Suprapubic skin (tissue), 4 donors: Measurements from ENCODE around the gene CACYBP.

Source experiments
- EP300 ChIP-seq: sonication (generic); formaldehyde crosslinking; IDR thresholded peaks from one replicate; pipeline ENCODE4 v1.6.1; 2017; ENCODE audit warnings: antibody characterized with exemption
- POLR2A ChIP-seq, 2 donors: fragments of 450-650 bp; IDR thresholded peaks; one replicate each; pipeline ENCODE4 v1.6.1; 2017; ENCODE audit warnings: antibody characterized with exemption in 2 of 2, mild to moderate bottlenecking in 2 of 2, moderate library complexity in 2 of 2
- POLR2AphosphoS5 ChIP-seq, 3 donors: sonication (generic); formaldehyde crosslinking; IDR thresholded peaks; one replicate each; pipeline ENCODE4 v1.6.1; 2017; ENCODE audit warnings: antibody characterized with exemption in 3 of 3
- TF ChIP-seq, protein P1 (sequence below), 2 donors: fragments of 200-600 bp in 1 of 2; fragments of 450-650 bp in 1 of 2; sonication (generic) in 1 of 2; IDR thresholded peaks; one replicate each; pipeline ENCODE4 v1.5.1; 2016 to 2019; ENCODE audit warnings: antibody characterized with exemption in 2 of 2, mild to moderate bottlenecking in 1 of 2, moderate library complexity in 1 of 2

DNA sequence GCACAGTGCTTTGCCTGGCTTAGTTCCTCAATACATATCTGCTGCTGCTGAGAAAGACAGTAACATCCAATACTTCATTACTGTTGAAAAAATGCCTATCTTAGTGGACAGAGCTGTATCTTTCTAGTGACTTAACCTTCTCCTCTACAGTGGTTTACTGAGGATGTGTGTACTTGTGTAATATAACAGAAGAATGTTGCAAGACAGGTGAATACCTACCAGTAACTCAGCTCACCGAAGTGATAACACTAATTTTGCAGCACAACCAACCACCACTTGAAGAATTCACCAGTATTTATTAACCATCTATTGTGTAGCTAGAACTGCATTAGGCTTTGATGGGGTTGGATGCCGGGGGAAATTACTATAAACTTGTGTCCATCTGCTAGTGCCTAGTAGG, 51.2 kb downstream of the CACYBP start:
- TF ChIP-seq POLR2A (IDR thresholded peaks at IDR 0.05) (no peak), EP300 (no peak), POLR2AphosphoS5 (IDR thresholded peaks at IDR 0.05) (no peak)
- TF ChIP-seq, protein P1, sequence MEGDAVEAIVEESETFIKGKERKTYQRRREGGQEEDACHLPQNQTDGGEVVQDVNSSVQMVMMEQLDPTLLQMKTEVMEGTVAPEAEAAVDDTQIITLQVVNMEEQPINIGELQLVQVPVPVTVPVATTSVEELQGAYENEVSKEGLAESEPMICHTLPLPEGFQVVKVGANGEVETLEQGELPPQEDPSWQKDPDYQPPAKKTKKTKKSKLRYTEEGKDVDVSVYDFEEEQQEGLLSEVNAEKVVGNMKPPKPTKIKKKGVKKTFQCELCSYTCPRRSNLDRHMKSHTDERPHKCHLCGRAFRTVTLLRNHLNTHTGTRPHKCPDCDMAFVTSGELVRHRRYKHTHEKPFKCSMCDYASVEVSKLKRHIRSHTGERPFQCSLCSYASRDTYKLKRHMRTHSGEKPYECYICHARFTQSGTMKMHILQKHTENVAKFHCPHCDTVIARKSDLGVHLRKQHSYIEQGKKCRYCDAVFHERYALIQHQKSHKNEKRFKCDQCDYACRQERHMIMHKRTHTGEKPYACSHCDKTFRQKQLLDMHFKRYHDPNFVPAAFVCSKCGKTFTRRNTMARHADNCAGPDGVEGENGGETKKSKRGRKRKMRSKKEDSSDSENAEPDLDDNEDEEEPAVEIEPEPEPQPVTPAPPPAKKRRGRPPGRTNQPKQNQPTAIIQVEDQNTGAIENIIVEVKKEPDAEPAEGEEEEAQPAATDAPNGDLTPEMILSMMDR (IDR thresholded peaks at IDR 0.05): no peak
